HG02642 (cell line): Measurements from ENCODE around the gene MZF1.

Experiments used
- ATAC-seq: cut with Tn5 transposase; IDR thresholded peaks from one replicate; pipeline ENCODE4 v1.9.1; 2021; ENCODE audit warnings: mild to moderate bottlenecking; ENCODE audit not compliant: unreplicated experiment, poor library complexity

The MZF1 gene

DNA sequence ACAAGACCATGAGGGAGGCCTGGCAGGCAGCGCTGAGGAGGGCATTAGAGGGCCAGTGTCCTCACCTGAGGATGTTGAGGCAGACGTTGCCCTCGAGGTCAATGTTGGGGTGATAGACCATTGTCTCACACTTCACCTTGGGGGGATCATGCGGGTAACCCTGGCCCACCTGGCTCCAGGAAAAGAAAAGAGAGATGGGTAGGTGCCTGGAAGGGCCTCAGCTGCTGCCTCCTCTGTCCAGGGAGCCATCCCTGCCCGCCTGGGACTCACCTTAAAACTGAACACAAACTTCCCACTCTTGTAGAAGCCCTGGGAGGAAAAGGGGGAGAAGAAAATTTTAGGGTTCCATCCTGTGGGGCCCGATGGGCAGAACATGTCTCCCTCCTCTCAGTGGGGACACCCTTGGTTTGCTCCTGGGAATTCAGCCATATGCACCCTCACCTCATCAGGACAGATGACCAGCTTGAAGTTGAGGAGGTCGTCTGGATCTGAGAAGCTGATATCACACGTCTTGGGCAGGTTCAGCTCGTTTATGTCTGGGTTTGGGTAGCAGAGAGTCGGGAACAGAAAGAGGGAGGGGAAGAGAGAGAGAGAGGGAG, 16.4 kb downstream of the MZF1 start:
- no peak for ATAC-seq

DNA sequence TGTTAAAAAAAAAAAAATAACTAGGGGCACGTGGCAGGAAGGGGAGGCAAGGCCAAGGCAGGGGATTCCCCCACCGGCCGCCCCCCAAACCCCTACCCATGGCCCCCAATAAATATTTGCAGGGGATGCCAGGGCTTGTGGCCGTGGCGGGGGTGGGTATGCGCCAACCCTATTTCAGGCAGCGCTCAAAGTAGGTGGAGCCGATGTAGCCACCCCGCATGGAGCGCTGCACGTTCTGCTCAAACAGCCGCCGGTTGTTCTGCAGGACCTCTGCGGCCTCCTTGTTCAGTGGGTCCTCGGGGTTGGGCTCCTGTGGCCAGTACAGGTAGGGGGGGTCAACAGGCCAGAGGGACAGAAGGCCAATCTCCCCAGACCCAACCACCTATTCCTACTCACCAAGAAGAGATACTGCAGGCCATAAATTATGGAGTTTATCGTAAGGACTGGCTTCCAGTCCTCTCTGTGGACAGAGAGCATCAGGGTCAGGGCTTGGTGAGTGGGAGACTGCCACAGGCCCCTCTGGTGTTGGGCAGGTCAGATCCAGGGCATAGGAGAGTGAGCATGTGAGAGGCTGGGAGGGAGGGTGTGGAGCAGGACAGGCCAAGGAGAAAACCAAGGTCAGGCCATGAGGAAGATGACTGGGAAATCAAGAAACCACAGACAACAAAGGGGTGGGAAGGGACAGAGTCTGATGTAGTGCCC, 17.1 kb downstream of the MZF1 start:
- no peak for ATAC-seq

DNA sequence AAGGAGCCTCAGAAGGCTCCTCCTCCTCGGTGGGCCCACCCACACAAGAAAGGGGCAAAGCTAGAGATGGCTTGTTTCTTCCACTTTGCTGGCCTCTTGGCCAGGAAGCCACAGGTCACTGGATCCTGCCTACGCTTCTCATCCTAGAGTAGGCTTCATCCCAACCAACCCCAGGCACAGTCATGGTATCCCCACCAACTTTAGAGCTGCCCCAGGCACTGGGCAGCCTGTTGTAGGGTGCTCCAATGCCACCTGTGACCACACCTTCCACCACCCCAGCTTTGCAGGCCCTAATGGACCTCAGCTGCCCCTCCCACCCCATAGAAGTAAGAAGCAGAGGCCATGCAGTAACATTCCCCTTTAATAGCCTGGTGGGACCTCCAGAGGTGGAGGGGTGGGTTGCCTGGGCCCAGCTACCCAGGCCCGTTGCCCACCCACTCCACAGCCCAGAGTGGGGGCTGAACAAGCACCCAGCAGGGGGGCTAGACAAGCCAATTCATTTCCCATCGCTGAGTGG, 17.7 kb downstream of the MZF1 start:
- ATAC-seq = no peak

DNA sequence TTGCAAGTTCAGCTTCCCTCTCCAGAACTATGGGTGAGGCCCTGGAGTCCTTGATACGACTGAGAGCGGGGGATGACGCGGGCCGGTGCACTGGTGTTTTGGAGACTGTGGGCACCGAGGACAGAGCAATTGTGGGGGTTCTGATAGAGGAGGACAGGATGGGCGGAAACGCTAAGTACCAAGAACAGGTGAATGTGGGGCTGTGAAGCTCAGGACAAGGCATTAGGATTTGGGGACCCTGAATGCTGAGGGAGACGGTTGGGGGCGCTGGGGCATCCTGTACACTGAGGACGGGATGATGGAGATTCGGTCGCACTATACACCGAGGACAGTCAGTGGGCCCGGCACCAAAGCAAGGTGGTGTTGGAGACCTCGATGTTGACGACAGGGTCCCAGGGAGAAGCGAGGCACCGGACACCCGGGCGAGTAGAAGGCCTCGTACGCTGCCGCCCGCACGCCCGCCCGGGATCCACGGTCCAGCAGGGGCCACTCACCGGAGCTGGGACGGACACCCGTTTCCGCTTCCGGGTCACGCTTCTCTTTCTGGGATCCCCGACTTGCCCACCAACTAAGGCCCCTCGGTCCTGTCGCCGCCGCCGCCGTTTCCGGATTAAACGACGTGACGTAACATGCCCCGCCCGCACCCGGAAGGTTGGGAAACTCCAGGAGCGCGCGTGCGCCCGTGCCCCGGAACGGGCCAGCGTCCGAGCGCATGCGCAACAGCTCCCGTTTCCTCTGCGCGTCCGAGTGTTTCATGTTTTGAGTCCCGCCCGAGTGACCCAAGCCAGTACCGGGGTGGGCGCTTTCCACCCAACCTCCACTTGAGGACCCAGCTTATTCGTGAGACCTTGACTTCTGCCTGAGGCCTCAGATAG, 18.4 kb downstream of the MZF1 start, which contains the start of gene CHMP2A:
Gene CHMP2A, minus strand, starts transcription at position 612 of the 875 bp plus-strand sequence. CDS start 893 bp downstream, outside the sequence.
- peak; percentile 37 for ATAC-seq

DNA sequence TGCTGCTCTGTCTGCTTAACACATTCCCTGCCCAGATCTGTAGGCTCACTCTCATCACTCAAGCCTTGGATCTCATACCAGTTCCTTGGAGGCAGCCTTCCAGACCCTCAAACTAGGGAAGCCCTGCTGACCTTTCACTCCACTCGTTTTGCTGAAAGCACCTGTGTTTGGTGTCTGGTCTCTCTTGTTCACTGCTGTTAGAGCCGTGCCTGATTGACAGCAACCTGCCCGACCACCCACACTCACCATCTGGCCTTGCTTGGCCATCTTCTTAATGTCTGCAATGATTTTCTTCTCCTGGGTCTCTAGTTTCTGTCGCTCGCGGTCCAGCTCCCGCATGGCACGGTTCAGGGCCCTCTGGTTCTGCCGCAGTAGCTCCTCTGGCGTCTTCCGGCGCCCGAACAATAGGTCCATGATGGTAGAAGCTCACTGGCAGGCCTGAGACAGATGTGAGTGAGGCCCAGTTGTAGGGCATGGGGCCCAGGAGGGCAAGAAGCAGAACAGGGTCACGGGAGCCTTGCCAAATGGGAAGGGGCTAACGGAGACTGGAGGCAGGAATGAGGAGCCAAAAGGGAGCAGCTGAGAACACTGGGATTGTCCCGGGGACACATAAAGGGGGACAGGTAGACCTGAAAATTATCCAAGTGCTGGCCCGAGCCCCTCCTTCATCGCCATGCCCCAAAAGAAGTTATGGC, 19.2 kb downstream of the MZF1 start:
- no peak for ATAC-seq

DNA sequence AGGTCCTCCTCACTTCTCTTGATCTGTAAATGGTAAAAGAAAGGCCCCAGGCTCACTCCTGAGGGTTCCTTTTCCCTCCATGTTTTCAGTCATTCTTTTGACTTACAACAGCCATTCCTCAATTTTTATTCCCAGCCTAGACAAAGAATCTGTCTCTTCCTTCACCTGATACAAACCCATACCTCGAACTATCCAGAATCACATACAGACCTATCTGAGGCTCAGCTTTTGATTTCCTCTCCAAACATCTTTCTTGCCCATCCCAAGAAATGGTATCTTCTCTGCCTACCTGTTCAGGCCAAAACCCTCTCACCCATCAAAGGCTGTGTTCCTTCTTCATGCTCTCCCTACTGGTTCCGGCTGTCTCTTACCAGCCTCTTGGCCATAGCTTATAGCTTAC, 20.5 kb downstream of the MZF1 start:
- no peak for ATAC-seq

DNA sequence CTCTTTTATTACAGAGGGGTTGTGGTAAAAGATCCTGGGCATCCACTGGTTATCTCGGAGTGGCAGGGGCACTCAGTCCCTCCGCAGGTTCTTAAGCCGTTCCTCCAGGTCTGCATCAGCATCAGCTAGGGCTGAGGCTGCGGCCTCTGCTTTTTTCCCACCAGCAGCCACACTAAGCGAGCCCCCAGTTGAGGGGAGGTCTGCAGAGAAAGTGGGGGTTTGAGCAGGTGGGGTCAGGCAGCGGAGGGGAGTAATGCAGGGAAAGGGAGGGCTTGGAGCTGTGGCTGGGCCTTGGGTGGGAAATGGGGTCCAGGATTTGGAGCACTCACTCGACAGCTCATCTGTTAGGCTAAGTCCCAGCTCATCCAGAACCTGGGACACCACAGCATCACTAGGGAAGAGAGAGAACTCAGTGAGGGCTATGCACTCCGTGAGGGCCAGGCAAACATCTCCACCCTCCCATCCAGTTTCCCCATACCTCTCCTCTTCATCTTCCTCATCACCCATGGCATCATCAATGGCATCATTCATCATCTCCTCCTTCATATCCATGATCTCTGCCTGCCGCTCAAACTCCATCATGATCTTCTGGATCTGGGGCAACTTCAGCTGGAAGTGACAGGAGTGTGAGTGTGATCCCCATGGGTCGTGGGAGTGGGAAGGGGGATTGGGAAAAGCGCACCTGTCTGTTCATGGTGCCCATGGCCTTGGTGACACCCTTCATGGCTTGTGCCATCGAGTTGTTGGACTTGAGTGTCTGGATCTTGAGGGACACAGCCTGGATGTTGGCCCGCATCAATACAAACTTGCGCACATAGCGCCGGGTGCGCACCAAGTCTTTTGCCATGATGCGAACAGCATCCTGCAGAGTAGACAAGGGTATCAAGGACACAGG, 21.3 kb downstream of the MZF1 start:
- no peak for ATAC-seq

GRCh38 chr19:58551123-58551497, 22.0 kb downstream of the MZF1 start:
- no peak for ATAC-seq

GRCh38 chr19:58550362-58551122, 22.6 kb downstream of the MZF1 start:
- ATAC-seq = no peak

GRCh38 chr19:58549664-58550361, 23.3 kb downstream of the MZF1 start:
- ATAC-seq = no peak

GRCh38 chr19:58548859-58549663, 24.1 kb downstream of the MZF1 start:
- ATAC-seq = no peak

DNA sequence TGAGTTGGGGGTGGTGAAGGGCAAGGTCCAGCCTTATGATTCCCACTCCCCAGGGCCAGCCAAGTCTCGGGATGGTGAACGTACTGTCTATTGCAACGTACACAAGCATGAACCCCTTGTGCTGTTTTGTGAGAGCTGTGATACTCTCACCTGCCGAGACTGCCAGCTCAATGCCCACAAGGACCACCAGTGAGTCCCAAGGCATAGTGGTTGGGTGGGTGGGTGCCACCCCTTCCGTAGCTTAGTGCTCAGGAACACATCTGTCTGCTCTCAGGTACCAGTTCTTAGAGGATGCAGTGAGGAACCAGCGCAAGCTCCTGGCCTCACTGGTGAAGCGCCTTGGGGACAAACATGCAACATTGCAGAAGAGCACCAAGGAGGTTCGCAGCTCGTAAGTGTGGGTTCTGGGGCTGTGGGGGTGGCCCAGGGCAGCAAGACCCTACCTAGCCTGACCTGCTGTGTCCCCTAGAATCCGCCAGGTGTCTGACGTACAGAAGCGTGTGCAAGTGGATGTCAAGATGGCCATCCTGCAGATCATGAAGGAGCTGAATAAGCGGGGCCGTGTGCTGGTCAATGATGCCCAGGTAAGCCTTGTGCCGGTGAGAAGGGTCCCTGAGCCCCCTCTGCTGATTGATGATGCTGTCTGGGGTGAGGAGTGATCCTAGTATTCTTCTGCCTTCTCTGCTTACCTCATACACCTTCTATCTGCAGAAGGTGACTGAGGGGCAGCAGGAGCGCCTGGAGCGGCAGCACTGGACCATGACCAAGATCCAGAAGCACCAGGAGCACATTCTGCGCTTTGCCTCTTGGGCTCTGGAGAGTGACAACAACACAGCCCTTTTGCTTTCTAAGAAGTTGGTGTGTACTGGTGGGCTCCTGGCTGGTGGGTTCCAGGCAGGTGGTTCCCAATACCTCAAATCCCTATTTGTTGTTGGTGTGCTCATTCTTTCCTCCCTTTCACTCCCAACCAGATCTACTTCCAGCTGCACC, 25.5 kb downstream of the MZF1 start:
- no peak for ATAC-seq

DNA sequence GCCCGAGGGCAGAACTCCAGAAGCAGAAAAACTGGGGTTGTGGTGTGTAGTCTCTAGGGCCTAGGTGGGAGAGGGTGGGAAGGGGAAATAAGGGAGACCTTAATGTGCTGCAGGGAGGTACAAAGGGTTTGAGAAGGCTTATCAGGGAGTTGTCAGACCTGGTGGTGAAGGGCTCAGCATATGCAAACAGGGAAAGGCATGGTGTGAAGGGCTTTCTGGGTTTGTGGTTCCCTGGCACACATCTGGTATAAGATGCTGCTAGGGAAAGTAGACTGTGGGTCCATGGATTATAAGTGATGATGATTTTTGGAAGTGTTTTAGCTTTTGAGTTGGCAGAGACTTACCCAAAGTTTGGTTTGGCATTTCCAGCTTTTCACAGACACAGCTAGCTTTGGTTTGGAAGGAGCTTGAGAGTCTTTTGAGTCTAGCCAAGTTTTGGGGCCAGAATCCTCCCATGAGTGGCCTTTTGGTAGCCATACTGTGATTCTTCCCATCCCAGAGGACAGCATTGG, 27.1 kb downstream of the MZF1 start:
- no peak for ATAC-seq

DNA sequence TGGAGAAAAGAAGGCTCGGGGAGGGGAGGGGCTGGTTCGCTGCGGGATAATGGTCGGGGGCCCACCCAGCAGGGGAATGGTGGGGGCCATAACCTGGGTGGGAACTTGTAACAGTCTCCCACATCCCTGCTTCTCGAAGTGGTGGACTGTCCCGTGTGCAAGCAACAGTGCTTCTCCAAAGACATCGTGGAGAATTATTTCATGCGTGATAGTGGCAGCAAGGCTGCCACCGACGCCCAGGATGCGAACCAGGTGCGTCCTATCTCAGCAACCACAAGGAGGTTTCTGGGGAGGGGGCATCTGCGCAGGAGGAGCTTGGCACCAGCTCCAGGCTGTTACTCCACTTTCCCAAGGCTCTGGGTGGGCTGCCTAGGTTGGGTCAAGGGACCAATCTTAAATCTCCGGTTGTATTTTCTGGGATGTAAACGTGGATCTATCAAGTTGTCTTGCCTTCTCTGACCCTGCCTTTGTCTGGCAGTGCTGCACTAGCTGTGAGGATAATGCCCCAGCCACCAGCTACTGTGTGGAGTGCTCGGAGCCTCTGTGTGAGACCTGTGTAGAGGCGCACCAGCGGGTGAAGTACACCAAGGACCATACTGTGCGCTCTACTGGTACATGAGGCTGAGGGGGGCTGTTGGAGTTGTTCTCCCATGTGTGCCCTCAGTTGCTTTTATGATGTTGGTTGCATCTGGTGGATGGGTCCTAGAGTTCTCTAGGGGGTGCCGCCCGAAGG, 27.7 kb downstream of the MZF1 start:
- no peak for ATAC-seq

GRCh38 chr19:58544591-58545285, 28.4 kb downstream of the MZF1 start:
- peak; percentile 66 for ATAC-seq
